IMR-90 (cell line): ENCODE data around the gene SP2. TPM values are rescaled to one million over a fixed set of nuclear protein-coding genes. Genes with fewer than 3 reads are reported as not detected.

Experiments used
- ATAC-seq: fragments of 200-7000 bp; cut with Tn5 transposase; 2 replicates; pipeline ENCODE4 v1.9.1; 2020; ENCODE audit warnings: low read depth, mild to moderate bottlenecking, moderate library complexity
- BruUV-seq: library from RNA; stranded (reverse); fragments of 400-500 nt; replicated peaks from 2 replicates; lab custom pipeline; 2021; lab: Mats Ljungman, UMichigan
- CTCF ChIA-PET: fragments of 300-600 bp; formaldehyde crosslinking; extraction: SDS; loops from one replicate; lab custom pipeline; 2021; ENCODE audit warnings: antibody characterized with exemption; lab: Yijun Ruan, JAX
- POLR2A ChIA-PET: fragments of 300-600 bp; sonication (Branson Sonifier 250); formaldehyde crosslinking; loops from one replicate; lab custom pipeline; 2022; ENCODE audit warnings: antibody characterized with exemption; ENCODE audit not compliant: unreplicated experiment; lab: Charles Lee
- DNase-seq: peaks from one replicate; pipeline ENCODE4 v3.0.0; 2013
- H2AFZ ChIP-seq: replicated peaks from 2 replicates; pipeline ENCODE3; 2013; ENCODE audit warnings: low read length, mild to moderate bottlenecking; ENCODE audit not compliant: poor library complexity
- H2AK5ac ChIP-seq: 2 replicates; pipeline ENCODE4 v1.6.1; 2013; ENCODE audit warnings: low read depth, low read length, inconsistent platforms
- H2AK9ac ChIP-seq: replicated peaks from 2 replicates; pipeline ENCODE3; 2013; ENCODE audit warnings: mild to moderate bottlenecking, low read depth, low read length, moderate library complexity; ENCODE audit not compliant: poor library complexity
- H2BK120ac ChIP-seq: 2 replicates; pipeline ENCODE4 v1.6.1; 2013; ENCODE audit warnings: low read depth, low read length, inconsistent platforms
- H2BK15ac ChIP-seq: 3 replicates; pipeline ENCODE4 v1.6.1; 2013; ENCODE audit warnings: low read depth, low read length, inconsistent platforms
- H2BK20ac ChIP-seq: 2 replicates; pipeline ENCODE4 v1.6.1; 2013; ENCODE audit warnings: low read depth, mild to moderate bottlenecking, inconsistent platforms, low read length, moderate library complexity
- H2BK5ac ChIP-seq: 2 replicates; pipeline ENCODE4 v1.6.1; 2013; ENCODE audit warnings: mild to moderate bottlenecking, low read depth, low read length, inconsistent platforms; ENCODE audit not compliant: poor library complexity, severe bottlenecking
- H3K14ac ChIP-seq: replicated peaks from 2 replicates; pipeline ENCODE4 v1.6.1; 2013; ENCODE audit warnings: low read depth, low read length, inconsistent platforms
- H3K18ac ChIP-seq: 2 replicates; pipeline ENCODE4 v1.6.1; 2013; ENCODE audit warnings: low read depth, low read length, control low read depth
- H3K23ac ChIP-seq: 2 replicates; pipeline ENCODE4 v1.6.1; 2013; ENCODE audit warnings: low read depth, low read length, inconsistent platforms
- H3K27ac ChIP-seq: 2 replicates; pipeline ENCODE4 v1.5.1; 2013; ENCODE audit warnings: mild to moderate bottlenecking, control low read depth, low read length; ENCODE audit not compliant: insufficient read depth
- H3K27me3 ChIP-seq: 2 replicates; pipeline ENCODE4 v1.6.1; 2013; ENCODE audit warnings: low read length; ENCODE audit not compliant: control insufficient read depth, insufficient read depth
- H3K36me3 ChIP-seq: 2 replicates; pipeline ENCODE4 v1.6.1; 2013; ENCODE audit warnings: low read length, mixed read lengths; ENCODE audit not compliant: control insufficient read depth, insufficient read depth
- H3K4ac ChIP-seq: 2 replicates; pipeline ENCODE4 v1.6.1; 2013; ENCODE audit warnings: low read depth, low read length, inconsistent platforms
- H3K4me1 ChIP-seq: 2 replicates; pipeline ENCODE4 v1.6.1; 2013; ENCODE audit warnings: low read length, mixed read lengths; ENCODE audit not compliant: control insufficient read depth, insufficient read depth
- H3K4me2 ChIP-seq: 2 replicates; pipeline ENCODE4 v1.6.1; 2013; ENCODE audit warnings: low read depth, mild to moderate bottlenecking, control low read depth, low read length, moderate library complexity
- H3K4me3 ChIP-seq: 2 replicates; pipeline ENCODE4 v1.5.1; 2013; ENCODE audit warnings: low read depth, mild to moderate bottlenecking, control low read depth, low read length, moderate library complexity; ENCODE audit not compliant: insufficient read depth
- H3K56ac ChIP-seq: 2 replicates; pipeline ENCODE4 v1.6.1; 2013; ENCODE audit warnings: low read length, inconsistent platforms; ENCODE audit not compliant: insufficient read depth; ENCODE audit errors: extremely low read depth
- H3K79me1 ChIP-seq, 2 experiments: 2 replicates each; pipeline ENCODE4 v1.6.1; 2013; ENCODE audit warnings: low read length in 2 of 2, inconsistent platforms in 1 of 2, low read depth in 1 of 2
- H3K9ac ChIP-seq: 2 replicates; pipeline ENCODE4 v1.6.1; 2013; ENCODE audit warnings: low read depth, low read length, control low read depth
- H3K9me1 ChIP-seq: 2 replicates; pipeline ENCODE4 v1.6.1; 2013; ENCODE audit warnings: low read length, inconsistent platforms; ENCODE audit not compliant: insufficient read depth
- H3K9me3 ChIP-seq: 2 replicates; pipeline ENCODE4 v1.6.1; 2013; ENCODE audit warnings: low read length; ENCODE audit not compliant: control insufficient read depth, insufficient read depth
- H4K20me1 ChIP-seq: 2 replicates; pipeline ENCODE4 v1.6.1; 2013; ENCODE audit warnings: low read length, inconsistent platforms; ENCODE audit not compliant: insufficient read depth
- H4K5ac ChIP-seq: 2 replicates; pipeline ENCODE4 v1.6.1; 2013; ENCODE audit warnings: mild to moderate bottlenecking, low read depth, low read length, control low read depth
- H4K8ac ChIP-seq, 2 experiments: 2 replicates each; pipeline ENCODE4 v1.6.1; 2013; ENCODE audit warnings: low read depth in 2 of 2, low read length in 2 of 2, control low read depth in 1 of 2, inconsistent platforms in 1 of 2
- H4K91ac ChIP-seq: 2 replicates; pipeline ENCODE4 v1.6.1; 2013; ENCODE audit warnings: low read depth, low read length, inconsistent platforms; ENCODE audit not compliant: insufficient read depth
- BHLHE40 ChIP-seq: fragments of 150-350 bp; IDR thresholded peaks from 2 replicates; pipeline ENCODE4 v1.6.1; 2016; ENCODE audit warnings: mild to moderate bottlenecking, low read depth, low read length
- CEBPB ChIP-seq: IDR thresholded peaks from 2 replicates; pipeline ENCODE4 v1.6.1; 2012; ENCODE audit warnings: low read depth, low read length, improper control_type of control experiment
- CHD1 ChIP-seq: IDR thresholded peaks from 2 replicates; pipeline ENCODE4 v1.6.1; 2012; ENCODE audit warnings: low read depth, low read length, improper control_type of control experiment
- FOS ChIP-seq: fragments of 150-350 bp; IDR thresholded peaks from 2 replicates; pipeline ENCODE4 v1.6.1; 2016; ENCODE audit warnings: low read depth, low read length
- MAFK ChIP-seq: IDR thresholded peaks from 2 replicates; pipeline ENCODE4 v1.6.1; 2012; ENCODE audit warnings: low read depth, low read length, improper control_type of control experiment
- MAZ ChIP-seq: IDR thresholded peaks from 2 replicates; pipeline ENCODE4 v1.6.1; 2012; ENCODE audit warnings: low read depth, mild to moderate bottlenecking, low read length, improper control_type of control experiment, moderate library complexity, borderline replicate concordance
- MXI1 ChIP-seq: IDR thresholded peaks from 2 replicates; pipeline ENCODE4 v1.6.1; 2012; ENCODE audit warnings: low read depth, mild to moderate bottlenecking, low read length, moderate library complexity, borderline replicate concordance
- NFE2L2 ChIP-seq: fragments of 150-350 bp; IDR thresholded peaks from 2 replicates; pipeline ENCODE4 v1.6.1; 2016; ENCODE audit warnings: low read depth, mild to moderate bottlenecking, low read length
- POLR2A ChIP-seq: IDR thresholded peaks from 2 replicates; pipeline ENCODE4 v1.6.1; 2012; ENCODE audit warnings: mild to moderate bottlenecking, low read depth, low read length
- RAD21 ChIP-seq: IDR thresholded peaks from 2 replicates; pipeline ENCODE4 v1.6.1; 2012; ENCODE audit warnings: low read length, improper control_type of control experiment
- RCOR1 ChIP-seq: IDR thresholded peaks from 2 replicates; pipeline ENCODE4 v1.6.1; 2012; ENCODE audit warnings: mild to moderate bottlenecking, low read length, improper control_type of control experiment; ENCODE audit not compliant: insufficient replicate concordance
- RFX5 ChIP-seq: IDR thresholded peaks from 2 replicates; pipeline ENCODE4 v1.8.0; 2012; ENCODE audit warnings: low read depth, mild to moderate bottlenecking, low read length, moderate library complexity
- SMC3 ChIP-seq: fragments of 150-350 bp; IDR thresholded peaks from 2 replicates; pipeline ENCODE4 v1.6.1; 2016; ENCODE audit warnings: low read depth, mild to moderate bottlenecking, antibody characterized with exemption, low read length, moderate library complexity
- WGBS, 2 experiments: methylation state at CpG; one replicate each; pipeline versions ENCODE4 v1.1.5 to v1.1.7; 2013; ENCODE audit warnings: missing lambda C conversion rate in 2 of 2; ENCODE audit not compliant: insufficient read length in 1 of 2; ENCODE audit errors: extremely low coverage in 2 of 2; 5-methylcytosine and 5-hydroxymethylcytosine counted together
- dilution Hi-C: fragments of 300-500 bp; cut with HindIII; formaldehyde crosslinking; loops from one replicate; pipeline ENCODE4 v1.14.3; 2018; ENCODE audit warnings: low sequenced_read_pairs; ENCODE audit not compliant: unreplicated experiment
- in situ Hi-C: fragments of 300-500 bp; cut with MboI; formaldehyde crosslinking; loops from 3 replicates; pipeline ENCODE4 v1.14.3; 2019; ENCODE audit warnings: low sequenced_read_pairs, inconsistent platforms, mixed read lengths
- intact Hi-C: fragments of 100-400 bp; cut with micrococcal nuclease; formaldehyde crosslinking; loops from 2 replicates; pipeline ENCODE4 v1.10.0; 2022
- polyA plus RNA-seq, 3 experiments: library from polyadenylated mRNA; depleted of rRNA; stranded (reverse); fragments of >200 nt; gene quantifications; 2 replicates each; pipeline ENCODE4 v1.2.3, GENCODE V29; 2012; ENCODE audit warnings: low replicate concordance in 1 of 3
- total RNA-seq: library from RNA; depleted of rRNA; stranded (reverse); fragments of >200 nt; gene quantifications from 2 replicates; pipeline ENCODE4 v1.2.3, GENCODE V29; 2012
- TF ChIP-seq, protein P1 (sequence below): conservative IDR thresholded peaks from 2 replicates; pipeline ENCODE4 v1.5.1; 2012; ENCODE audit warnings: mild to moderate bottlenecking, low read depth, low read length, improper control_type of control experiment
- TF ChIP-seq, protein P2 (sequence below): fragments of 150-350 bp; IDR thresholded peaks from 2 replicates; pipeline ENCODE4 v1.6.1; 2017; ENCODE audit warnings: mild to moderate bottlenecking, antibody characterized with exemption, low read length, low read depth
- TF ChIP-seq, protein P3 (sequence below): fragments of 150-350 bp; IDR thresholded peaks from 2 replicates; pipeline ENCODE4 v1.6.1; 2016; ENCODE audit warnings: low read depth, mild to moderate bottlenecking, low read length, moderate library complexity, borderline replicate concordance

Gene SP2
- total and polyA plus RNA-seq, 2 of the 4 experiments (the other 2 are of a cell fraction): 0.72 to 13.8 TPM

DNA sequence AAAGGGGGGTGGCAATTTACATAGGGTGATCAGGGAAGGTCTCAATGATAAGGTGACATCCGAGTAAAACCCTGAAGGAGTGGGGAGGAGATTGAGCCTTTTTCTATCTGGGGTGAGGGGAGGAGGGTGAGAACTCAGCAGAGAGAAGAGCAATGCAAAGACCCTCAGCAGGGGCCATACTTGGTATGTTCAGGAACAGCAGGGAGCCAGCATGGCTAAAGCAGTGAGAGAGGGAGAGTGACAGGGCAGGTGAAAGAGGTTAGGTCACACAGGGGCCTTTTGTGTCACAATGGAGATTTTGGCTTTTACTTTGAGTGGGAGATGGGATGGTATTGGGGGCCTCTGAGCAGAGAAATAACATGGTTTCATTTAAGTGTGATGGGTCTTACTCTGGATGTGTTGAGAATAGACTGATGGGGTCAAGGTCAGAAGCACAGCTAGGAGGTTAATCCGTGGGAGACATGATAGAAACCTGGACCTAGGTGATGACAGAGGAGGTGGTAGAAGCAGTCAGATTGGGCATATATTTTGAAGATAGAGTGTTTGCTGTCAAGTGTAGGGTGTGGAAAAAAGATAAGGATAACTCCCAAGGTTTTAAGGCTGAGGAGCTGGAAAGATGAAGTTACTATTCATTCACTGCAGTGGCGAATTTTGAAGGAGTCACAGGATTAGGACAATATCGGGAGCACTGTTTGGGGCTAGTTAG lies 6.2 kb downstream of the SP2 start:
- H2AFZ ChIP-seq: no peak overlapping the region
- no peak overlapping the region for H3K56ac ChIP-seq
- H3K79me1 ChIP-seq: peaks cover 33 to 78% of the 10 kb centered on the region in 2 experiments
- TF ChIP-seq SMC3 (no peak), MAFK (no peak), CHD1 (no peak), BHLHE40 (no peak), RCOR1 (no peak), CEBPB (no peak), RAD21 (no peak), MAZ (no peak), RFX5 (no peak), NFE2L2 (no peak), POLR2A (no peak), MXI1 (no peak), FOS (no peak)
- TF ChIP-seq, protein P1, sequence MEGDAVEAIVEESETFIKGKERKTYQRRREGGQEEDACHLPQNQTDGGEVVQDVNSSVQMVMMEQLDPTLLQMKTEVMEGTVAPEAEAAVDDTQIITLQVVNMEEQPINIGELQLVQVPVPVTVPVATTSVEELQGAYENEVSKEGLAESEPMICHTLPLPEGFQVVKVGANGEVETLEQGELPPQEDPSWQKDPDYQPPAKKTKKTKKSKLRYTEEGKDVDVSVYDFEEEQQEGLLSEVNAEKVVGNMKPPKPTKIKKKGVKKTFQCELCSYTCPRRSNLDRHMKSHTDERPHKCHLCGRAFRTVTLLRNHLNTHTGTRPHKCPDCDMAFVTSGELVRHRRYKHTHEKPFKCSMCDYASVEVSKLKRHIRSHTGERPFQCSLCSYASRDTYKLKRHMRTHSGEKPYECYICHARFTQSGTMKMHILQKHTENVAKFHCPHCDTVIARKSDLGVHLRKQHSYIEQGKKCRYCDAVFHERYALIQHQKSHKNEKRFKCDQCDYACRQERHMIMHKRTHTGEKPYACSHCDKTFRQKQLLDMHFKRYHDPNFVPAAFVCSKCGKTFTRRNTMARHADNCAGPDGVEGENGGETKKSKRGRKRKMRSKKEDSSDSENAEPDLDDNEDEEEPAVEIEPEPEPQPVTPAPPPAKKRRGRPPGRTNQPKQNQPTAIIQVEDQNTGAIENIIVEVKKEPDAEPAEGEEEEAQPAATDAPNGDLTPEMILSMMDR: no peak
- TF ChIP-seq, protein P2, sequence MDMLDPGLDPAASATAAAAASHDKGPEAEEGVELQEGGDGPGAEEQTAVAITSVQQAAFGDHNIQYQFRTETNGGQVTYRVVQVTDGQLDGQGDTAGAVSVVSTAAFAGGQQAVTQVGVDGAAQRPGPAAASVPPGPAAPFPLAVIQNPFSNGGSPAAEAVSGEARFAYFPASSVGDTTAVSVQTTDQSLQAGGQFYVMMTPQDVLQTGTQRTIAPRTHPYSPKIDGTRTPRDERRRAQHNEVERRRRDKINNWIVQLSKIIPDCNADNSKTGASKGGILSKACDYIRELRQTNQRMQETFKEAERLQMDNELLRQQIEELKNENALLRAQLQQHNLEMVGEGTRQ: no peak
- TF ChIP-seq, protein P3, sequence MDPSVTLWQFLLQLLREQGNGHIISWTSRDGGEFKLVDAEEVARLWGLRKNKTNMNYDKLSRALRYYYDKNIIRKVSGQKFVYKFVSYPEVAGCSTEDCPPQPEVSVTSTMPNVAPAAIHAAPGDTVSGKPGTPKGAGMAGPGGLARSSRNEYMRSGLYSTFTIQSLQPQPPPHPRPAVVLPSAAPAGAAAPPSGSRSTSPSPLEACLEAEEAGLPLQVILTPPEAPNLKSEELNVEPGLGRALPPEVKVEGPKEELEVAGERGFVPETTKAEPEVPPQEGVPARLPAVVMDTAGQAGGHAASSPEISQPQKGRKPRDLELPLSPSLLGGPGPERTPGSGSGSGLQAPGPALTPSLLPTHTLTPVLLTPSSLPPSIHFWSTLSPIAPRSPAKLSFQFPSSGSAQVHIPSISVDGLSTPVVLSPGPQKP: no peak
- no peak overlapping the region for H2BK20ac ChIP-seq
- no peak overlapping the region for H2BK5ac ChIP-seq
- BruUV-seq: no TSS peak
- peaks cover 14% of the 10 kb centered on the region; the same call in 1 of the 2 replicates for H4K20me1 ChIP-seq
- dilution Hi-C loops (no loop called here), intact Hi-C loops (no loop called here), in situ Hi-C loops (no loop called here)
- H3K4me3 ChIP-seq: no peak overlapping the region
- ATAC-seq (no peak), DNase-seq (no peak)
- no peak overlapping the region for H3K4ac ChIP-seq
- no peak overlapping the region for H3K23ac ChIP-seq
- POLR2A ChIA-PET: no interaction called here
- no peak overlapping the region for H3K9ac ChIP-seq
- no peak overlapping the region for H4K91ac ChIP-seq
- WGBS, 2 experiments: 15% methylated on average over 1 of the region's 4 CpGs; no CpG with 5 or more reads in 1 of the 2 experiments
- no peak overlapping the region for H2BK15ac ChIP-seq
- no peak overlapping the region for H4K8ac ChIP-seq
- H3K9me1 ChIP-seq: peaks cover 18% of the 10 kb centered on the region
- peaks cover 11% of the 10 kb centered on the region for H3K4me1 ChIP-seq
- H3K14ac ChIP-seq: no peak overlapping the region
- no peak overlapping the region for H3K18ac ChIP-seq
- no peak overlapping the region for H3K4me2 ChIP-seq
- H4K5ac ChIP-seq: no peak overlapping the region
- CTCF ChIA-PET: no interaction called here
- no peak overlapping the region for H2AK9ac ChIP-seq
- H2BK120ac ChIP-seq: no peak overlapping the region
- no peak overlapping the region for H3K27ac ChIP-seq
- no peak overlapping the region for H2AK5ac ChIP-seq
- H3K27me3 ChIP-seq: no peaks in the 10 kb centered on the region
- H3K36me3 ChIP-seq: no peaks in the 10 kb centered on the region
- no peaks in the 10 kb centered on the region for H3K9me3 ChIP-seq
